CD4-positive, alpha-beta T cell treated with Interleukin-2 at 100 ng/mL for 4 hours (primary cell): ENCODE results near the gene OSBPL10.

Source experiments
- DNase-seq: peaks from one replicate; pipeline ENCODE4 v3.0.0-alpha.2; 2020; ENCODE audit warnings: low spot score

The OSBPL10 gene

DNA sequence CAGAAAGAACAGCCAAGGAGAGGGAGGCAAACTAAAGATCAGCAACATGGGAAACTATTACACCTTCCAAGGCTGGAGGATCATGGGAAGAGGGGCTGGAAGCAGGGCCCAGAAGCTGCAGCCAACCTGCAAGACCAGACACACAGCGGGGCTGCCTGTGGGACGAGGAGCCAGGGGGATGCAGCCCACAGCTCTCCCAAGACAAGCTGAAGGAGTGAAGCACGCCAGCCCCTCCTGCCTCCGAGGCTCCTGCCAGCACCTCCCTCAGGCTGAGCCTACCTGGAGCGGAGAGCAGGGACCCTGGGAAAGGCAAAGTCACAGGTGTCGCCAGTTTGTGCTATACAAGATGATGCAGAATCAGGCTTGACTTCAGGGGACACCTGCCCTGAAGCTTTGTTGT is 133.3 kb downstream of the OSBPL10 start:
- no peak for DNase-seq

DNA sequence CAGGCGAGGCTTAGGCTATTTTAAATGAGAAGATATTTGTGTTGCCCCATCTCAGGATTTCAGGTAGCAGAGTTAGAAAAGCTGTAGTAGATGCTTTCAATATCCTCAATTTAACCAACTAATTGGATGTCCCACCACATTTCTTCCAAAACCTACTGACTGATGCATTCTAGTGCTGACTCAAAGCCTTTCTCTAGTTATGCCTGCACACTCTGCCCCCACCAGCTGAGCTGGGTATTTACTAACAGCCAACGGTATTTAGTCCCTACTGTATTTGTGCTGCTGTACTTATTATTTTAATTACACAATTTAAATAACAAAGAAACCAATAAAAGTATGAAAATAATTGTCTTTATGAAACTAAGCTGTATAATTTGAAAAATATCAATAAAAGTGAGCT is 139.5 kb downstream of the OSBPL10 start:
- DNase-seq: no peak

DNA sequence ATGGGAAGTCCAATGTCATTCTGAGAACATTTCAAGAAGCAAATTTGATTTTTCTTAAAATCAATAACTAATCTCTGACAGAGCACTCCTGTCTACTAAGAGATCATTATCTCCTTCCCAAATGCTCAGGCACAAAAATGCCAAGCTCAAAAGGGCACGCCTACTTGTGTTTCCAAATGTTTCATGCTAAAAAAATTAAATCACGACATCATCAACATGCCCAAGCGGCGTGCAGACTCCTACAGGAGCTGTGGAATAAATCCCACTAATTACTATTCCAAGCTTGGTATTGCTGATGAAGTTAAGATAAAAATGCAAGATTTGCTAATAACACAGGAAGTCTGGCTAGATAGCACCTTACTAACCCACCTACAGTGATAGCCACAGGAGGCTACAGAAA is 140.8 kb downstream of the OSBPL10 start:
- DNase-seq: no peak

DNA sequence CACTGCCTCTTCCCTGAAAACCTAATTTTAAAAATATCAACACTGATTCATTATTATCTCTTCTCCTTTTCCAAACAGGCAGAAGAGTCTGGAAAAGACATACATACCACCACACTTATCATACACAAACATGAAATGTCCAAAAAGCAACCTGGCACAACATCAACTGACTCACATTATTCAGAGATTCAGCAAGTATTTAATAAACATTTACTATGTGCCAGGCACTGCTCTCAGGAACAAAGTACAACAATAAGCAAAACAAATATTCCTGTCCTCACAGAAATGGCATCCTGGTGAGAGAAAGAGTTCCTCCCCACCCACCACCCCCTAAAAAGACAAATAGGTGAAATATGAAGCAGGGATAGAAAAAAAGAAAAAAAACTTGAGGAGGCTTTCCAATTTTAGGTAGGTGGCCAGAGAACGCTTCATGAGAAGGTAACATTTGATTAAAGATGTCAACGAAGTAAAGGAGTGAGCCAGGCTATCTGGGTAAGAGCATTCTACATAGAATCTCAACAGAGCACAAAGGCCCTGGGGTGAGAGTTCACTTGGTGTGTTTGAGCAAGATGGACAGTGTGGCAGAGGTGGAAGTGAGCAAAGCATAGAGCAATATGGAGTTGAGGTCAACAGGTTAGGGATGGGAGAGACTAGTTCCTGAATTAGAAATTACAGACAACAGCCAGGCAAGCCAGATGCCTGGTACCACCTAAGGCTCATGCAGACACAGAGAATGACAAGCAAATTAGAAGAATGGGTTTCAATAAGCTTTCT is 141.7 kb downstream of the OSBPL10 start:
- DNase-seq: no peak

DNA sequence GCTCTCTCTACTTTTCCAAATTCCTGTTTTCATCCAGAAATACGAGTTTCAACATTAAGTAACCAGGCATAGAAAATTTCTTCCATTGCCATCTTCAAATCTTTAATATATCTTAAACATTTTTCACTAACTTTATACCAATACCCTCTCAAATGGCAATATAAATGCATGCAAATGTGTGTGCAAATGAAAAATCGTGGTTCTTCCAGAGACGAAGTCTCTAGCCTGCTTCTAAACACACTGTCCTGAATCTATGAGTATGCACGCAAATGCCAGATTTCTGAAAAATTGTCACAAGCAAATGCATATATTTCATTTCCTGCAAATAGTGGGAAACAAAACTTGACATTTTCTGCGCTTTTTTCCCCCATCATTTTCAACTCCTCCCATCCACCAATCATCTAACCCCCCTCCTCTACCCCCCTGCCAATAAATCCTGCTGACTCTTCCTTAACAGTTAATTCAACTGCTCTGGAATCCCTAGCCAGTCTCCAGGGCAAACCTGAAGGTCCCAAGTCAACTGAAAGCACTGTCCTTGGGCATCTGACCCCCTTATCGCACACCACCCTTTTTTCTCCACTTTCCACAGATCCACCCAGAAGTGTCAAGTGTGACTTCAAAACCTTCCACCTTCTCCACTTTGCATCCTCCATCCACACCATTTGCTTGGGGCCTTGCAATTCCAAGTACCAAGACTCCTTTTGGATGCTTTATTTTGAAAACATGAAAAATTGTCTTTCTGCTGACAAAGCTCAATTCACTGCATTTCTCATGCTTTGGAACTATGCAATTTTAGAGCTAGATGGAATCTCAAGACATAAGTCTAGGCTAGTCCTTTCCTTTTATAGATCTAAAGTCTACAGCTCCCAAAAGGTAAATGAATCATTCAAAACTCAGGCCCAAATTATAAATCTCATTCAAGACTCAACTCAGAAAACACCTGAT is 144.7 kb downstream of the OSBPL10 start:
- DNase-seq: no peak

DNA sequence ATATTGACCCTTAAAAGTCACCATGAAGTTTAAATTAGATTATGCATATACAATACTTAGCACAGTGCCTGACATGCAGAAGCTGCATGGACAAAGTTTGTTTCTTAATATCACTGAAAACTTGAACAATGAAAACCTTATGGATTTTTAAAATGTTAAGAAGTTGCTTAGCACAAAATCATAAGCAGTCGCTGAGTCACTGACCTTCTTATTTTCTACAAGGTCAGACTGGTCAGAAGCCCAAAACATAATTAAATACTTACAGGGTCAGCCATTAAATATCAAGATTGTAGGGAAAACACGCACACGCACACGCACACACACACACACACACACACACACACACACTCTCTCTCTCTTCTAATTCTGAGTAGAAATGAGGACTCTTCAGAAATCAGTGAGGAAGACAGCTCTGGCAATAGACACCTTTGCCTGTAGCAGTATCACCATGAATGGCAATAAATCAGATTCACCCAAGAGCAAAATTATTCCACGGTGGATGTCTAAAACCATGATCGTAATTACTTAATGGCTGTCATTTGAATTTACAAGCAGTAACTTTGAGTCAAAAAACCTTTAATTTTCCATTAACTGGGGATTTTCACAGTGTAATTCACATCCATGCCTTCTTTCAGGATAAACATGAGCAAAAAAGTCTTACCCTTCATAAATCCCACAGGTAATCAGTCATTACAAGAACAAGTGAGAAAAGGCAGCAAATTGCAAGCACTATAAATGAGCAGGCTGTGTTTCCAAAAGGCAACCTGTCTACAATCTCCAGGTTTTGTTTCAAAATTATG is 147.5 kb downstream of the OSBPL10 start:
- no peak for DNase-seq

DNA sequence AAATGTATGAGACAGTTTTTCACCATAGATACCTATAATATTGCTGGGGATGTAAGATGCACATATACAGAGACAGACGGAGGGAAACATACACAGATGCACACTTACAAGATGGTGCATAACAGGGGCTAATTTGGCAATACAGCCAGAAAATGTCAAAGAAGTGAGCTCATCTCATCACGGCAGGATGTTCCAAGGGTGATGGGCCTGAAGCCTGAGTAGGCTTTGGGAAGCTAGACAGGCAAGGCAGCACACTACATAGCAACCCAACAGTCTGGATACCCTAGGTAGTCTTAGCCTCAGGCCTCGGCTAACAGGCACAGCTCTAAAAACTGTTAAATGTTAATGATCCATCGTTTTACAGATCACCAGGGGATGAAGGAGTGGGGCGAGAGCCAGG is 148.5 kb downstream of the OSBPL10 start:
- no peak for DNase-seq

DNA sequence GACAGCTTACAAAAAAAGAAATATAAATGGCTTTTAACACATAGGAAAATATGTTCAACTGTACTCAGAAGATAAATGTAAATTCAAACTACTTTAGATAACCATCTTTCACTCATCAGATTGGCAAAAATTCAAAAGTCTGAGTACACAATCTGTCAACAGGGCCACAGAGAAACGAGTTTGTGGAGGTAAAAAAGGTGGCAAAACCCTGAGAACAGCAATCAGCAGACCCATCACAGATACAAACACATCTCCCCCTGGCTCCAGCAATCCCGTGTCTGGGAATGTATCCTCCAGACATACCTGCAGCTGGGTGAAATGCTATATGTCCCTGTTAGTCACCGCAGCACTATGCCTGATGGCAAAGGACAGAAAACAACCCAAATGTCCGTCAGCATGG is 149.5 kb downstream of the OSBPL10 start:
- no peak for DNase-seq

DNA sequence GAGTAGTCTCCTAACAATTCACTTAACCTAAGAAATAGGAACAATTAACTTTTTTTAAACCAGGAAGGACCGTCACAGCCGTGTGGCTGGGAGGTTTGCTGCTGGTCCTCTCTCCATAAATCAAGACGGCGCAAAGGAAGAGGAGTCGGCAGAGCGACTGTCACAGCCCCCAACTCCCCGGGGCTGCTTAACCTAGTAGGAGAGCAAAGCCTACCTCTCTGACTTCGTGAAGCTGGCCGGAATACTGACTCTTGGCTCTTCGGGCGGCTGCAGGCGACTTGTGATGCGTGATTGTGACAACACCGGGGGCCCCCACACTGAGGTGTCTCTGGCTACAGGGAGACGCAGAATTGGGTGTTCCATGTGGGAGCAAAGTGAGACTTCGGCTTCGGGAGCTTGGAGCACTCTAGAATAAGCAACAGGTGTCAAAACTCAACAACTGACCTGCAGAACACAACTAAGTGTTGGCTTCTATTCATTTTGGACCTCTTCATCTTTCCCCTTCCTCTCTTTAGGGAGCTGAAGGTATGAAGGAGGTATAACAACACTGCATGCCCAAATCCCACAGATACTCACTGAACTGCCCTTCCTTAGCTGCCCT is 151.1 kb downstream of the OSBPL10 start:
- DNase-seq: no peak

DNA sequence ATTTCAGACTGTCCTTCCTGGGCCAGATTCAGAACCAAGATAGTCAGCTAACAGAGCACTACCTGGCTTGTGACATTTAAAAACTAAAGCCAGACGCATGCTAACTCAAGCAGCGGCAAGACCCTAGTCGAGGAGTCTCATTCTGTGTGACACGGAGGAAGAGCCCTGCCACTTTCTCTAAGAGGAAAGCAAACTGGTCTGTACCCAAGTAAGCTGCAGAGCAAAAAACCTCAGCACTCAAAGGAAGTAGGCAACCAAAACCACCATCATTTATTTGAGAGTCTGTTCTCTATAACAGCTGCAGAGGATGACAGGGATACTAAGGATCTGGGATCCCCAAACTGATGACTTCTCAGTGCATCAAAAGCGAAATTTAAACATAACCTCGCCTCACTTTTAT is 152.1 kb downstream of the OSBPL10 start:
- no peak for DNase-seq

DNA sequence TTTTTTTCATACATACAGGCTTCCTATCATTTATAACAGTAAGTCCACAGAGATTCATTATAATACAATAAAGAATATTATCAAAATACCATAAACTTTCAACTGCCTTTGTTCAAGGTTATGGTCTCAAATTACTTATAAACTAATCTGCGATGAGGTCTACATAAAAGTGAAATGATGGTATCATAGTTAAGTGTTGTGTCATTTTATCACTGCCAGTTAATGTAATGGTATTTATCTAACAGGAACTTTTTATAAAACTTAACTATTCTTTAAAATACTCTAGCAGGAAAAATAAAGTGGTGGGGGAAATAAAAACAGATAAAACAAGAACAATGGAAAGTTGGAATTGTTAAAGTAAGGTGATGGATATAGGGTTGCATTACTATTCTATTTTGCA is 153.1 kb downstream of the OSBPL10 start:
- no peak for DNase-seq

DNA sequence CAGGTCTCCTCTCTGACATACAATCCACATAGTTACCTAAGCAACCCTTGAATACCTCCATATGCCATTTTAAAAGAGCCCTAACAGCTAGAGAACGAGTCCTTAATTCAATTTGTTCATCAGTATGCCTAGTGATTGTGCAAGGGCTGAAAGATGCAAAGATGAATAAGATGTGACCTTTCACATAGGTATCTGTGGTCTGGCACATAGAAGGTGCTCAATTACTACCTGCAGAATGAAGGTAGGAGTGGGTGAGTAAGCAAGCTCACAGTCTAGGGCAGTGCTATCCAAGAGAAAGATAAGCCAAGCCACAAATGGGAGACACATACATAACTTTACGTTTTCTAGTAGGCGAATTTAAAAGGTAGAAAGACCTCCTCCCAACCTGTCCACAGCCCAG is 157.9 kb downstream of the OSBPL10 start:
- DNase-seq: no peak

DNA sequence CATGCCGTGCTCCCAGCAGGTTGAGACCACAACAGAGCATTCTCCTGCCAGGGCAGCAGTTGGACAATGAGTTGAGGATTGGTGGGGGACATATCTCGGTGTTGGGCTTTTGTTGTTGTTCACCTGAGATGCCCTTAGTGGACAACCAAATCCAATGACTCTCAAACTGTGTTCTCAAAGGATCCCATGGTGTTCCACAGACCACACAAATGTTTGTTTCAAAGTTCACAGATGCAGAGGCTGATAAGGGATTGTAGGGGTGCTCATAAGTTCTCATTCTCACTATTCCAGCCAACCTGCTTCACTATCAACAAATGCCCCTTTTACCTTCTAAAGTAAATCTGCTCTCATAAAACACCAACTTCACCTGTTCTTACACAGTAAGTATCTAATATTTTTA is 159.9 kb downstream of the OSBPL10 start:
- no peak for DNase-seq

DNA sequence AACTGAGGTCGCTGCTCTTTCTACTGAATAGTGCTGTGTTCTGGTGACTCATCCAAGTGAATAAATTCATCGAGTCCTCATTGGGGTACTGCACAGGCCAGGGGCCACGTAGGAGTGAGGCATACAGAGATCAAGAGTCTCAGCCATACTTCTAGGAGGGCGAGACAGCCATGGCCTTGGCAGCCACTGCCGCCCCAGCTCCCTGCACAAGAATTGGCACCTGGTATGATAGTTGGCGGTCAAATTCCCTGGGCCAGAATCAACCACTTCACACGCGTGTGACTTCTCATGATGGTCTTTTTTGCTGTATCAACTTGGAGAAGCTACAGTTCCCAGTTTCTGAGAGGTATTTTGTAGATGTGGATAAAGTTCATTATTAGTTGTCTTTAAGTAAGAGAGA is 161.6 kb downstream of the OSBPL10 start:
- no peak for DNase-seq

DNA sequence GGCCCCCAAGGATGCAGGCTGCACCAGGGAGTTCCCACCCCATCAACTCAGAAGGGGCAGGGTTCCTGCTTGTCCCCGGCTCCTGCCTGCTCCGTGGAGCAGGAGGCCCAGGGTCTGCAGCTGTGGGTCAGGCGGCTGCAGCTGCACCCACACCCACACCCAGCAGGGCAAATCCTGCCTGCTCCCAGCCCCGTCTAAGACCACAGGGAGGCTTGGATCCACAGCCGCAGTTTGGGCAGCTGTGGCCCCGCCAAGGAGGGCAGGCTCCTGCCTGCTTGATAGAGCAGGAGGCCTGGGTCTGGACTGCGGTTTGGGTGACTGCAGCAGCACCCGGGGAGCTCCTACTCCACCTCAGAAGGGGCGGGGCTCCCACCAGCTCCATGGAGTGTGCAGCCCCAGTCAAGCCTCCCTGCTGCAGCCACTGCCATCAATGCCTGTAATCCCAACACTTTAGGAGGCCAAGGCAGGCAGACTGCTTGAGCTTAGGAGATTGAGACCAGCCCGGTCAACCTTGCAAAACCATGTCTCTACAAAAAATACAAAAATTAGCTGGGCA is 163.6 kb downstream of the OSBPL10 start:
- no peak for DNase-seq

DNA sequence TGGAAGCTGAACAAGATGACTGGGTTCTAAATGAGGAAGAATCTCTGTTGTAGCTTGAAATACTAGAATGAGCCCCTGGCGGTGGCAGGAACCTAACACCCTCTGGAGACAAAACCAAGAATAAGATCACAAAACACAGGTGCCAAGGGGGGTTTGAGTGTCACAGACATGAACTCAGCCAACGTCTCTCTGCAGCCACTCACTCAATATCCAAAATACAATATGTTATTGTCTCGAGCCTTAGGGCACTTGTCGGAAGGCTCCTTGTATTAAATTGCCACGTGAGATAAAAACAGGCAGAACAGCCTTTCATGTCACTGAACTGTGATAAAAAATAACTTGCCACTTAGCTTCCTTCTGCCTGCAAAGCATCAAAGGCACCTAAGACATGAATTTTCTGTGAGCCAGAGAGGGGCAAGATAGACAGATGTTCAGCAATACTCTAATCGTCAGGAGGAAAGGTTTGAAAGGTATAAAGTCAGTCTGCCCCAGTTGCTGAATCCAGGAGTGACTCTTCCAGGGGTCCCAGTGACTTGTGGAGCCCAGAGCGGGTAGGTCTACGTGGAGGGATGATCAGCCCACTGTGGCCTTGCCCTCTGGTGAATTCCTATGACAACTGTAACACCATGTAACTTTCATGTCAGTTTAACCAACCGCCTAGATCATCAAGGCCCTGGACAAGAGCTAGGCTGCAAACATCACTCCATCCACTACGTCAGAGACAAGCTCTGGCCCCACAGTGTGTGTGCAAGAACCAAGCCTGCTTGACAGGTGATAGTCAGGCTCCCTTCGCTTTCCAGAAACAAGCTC is 165.2 kb downstream of the OSBPL10 start:
- DNase-seq: no peak

DNA sequence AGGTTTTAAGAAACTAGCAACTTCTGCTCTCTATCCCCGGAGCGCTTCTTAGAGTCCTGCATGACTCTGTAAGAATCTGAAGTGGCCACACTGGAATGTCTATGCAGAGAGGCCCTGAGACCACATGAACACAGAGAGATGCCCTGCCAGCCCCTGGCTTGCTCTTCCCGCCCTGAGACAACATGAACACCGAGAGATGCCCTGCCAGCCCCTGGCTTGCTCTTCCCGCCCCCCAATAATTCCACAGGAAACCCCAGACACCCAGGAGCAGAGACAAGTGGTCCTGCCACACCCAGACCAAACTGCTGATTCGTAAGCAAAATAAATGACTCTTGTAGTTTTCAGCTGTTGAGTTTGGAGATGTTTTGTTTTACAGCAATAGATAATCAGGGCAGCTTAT is 166.1 kb downstream of the OSBPL10 start:
- DNase-seq: no peak

DNA sequence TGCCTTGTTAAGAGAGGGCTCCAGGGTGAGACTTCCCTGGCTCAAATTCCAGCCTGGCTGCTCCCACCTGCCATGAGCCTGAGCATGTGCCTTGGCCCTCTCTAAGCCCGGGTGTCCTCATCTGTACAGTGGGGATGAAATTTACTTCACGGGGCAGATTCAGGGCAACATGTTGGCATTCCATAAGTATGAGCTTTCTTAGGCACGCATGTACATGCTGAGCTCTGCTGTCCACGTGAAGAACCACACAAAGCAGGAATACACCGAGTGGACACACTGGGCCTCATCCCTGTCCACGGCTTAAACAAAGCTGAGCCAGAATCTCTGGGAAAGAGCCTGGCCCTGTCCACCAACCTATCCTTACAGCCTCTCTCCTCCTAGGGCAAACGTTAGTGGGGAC is 167.4 kb downstream of the OSBPL10 start:
- DNase-seq: no peak

DNA sequence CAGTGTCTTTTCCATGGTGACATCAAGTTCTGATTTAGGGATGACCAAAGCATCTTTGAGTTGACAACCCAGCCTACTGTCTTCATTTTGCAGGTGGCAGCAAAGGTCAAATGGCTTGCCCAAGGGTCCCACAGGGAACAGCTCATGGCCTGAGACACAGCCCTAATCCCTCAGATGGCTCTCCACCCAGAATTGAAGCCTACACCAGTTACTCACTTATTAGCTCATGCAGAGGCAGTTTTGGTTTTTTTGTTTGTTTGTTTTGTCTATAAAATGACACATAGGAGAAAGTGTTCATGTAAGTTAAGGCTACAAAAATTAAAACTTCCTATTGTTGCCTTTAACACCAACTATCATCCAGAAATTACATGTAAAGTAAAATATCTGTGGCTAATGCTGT is 167.9 kb downstream of the OSBPL10 start:
- no peak for DNase-seq

DNA sequence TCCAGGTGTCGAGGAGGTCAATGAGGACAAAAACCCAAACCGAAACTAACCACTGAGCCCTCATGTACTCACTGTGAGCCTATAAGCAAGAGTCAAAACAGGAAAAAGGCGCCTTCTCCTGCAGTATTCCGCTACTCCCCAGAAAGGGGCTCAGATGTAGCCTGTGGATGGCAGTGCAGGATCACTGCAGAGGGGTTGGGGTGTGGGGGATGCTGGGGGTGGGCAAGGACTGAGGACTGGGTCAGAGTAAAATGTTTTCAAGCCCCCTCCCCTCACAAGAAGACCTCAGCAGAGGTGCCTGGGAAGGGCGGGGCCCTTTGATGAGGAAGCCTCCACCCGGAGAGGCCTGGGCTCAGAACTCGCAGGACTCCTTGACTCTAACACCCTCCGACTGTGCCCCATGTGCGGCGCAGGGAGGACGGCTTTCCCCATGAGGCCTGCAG is 170.1 kb downstream of the OSBPL10 start:
- DNase-seq: no peak
